Esophagus (tissue), 2 donors: ENCODE measurements around the gene TRIM23. TPM values are rescaled to one million over a fixed set of nuclear protein-coding genes. Genes with fewer than 3 reads are reported as not detected.

Experiments used
- H3K27ac ChIP-seq, 2 donors: one replicate each; pipeline ENCODE4 v1.5.1; 2013; ENCODE audit warnings: low read depth in 2 of 2, mild to moderate bottlenecking in 2 of 2, inconsistent platforms in 1 of 2, low read length in 1 of 2, moderate library complexity in 1 of 2
- H3K27me3 ChIP-seq, 2 donors: one replicate each; pipeline ENCODE4 v1.6.1; 2013; ENCODE audit warnings: low read length in 2 of 2, control low read depth in 1 of 2, mild to moderate bottlenecking in 1 of 2; ENCODE audit not compliant: insufficient read depth in 2 of 2, control insufficient read depth in 1 of 2
- H3K36me3 ChIP-seq, 2 donors: one replicate each; pipeline ENCODE4 v1.6.1; 2013; ENCODE audit warnings: low read length in 1 of 2; ENCODE audit not compliant: control insufficient read depth in 2 of 2, insufficient read depth in 2 of 2
- H3K4me1 ChIP-seq, 2 donors: one replicate each; pipeline ENCODE4 v1.6.1; 2013; ENCODE audit warnings: low read length in 1 of 2; ENCODE audit not compliant: control insufficient read depth in 2 of 2, insufficient read depth in 2 of 2
- H3K4me3 ChIP-seq, 2 donors: one replicate each; pipeline ENCODE4 v1.5.1; 2013; ENCODE audit warnings: low read length in 2 of 2, mild to moderate bottlenecking in 2 of 2, low read depth in 1 of 2, moderate library complexity in 1 of 2
- H3K9me3 ChIP-seq, 2 donors: one replicate each; pipeline ENCODE4 v1.6.1; 2013; ENCODE audit warnings: mild to moderate bottlenecking in 2 of 2, low read depth in 1 of 2, low read length in 1 of 2, moderate library complexity in 1 of 2; ENCODE audit not compliant: control insufficient read depth in 2 of 2, insufficient read depth in 1 of 2
- WGBS, 2 donors: extraction: QIAGEN DNeasy Blood & Tissue Kit; methylation state at CpG; one replicate each; pipeline ENCODE4 v1.1.7; 2013; 5-methylcytosine and 5-hydroxymethylcytosine counted together
- polyA plus RNA-seq, 2 donors: library from polyadenylated mRNA; stranded (reverse); fragments of 200-250 nt; gene quantifications; one replicate each; pipeline ENCODE4 v1.2.3, GENCODE V29; 2013
- donor health status: healthy with polysubstance abuse.
- donor health status: Bipolar disorder and iron deficiency.

TRIM23 gene
- polyA plus RNA-seq = 1 to 10 TPM; 1.9 to 2.7 TPM

DNA sequence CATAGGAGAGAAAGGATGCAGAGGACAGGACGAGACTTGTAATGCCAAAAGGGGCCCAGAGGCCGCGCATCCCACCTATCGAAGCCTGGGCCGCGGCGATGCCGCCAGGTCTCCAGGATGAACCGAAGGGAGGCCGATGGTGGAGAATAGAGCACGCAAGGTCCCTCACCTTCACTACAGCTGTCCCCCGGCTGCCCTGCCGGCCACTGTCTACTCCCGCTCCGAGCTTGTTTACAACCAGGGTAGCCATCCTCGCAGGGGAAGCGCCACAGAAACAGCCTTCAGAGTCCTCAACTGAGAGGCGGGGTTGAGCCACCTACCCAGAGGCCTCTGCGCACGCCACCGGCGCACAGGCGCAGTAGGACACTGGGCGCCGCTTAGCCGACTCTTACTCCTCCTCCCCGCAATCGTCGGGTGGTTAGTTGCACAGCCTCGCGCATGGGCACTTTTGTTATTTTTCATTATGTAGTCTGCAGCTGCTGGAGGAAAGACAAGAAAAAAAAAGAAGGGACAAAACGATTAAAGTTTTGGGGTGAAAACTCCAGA is at the start of gene TRIM23:
Gene TRIM23 (minus strand): TSS at position 309 of the 546 bp plus-strand sequence. CDS start 59 bp downstream, at position 250.
- no peaks in the 10 kb centered on the region for H3K9me3 ChIP-seq
- 0% methylated on average over 32 of the region's 32 CpGs for WGBS, 2 donors
- no peaks in the 10 kb centered on the region for H3K4me1 ChIP-seq
- no peaks in the 10 kb centered on the region for H3K36me3 ChIP-seq
- H3K4me3 ChIP-seq = peak within 1 kb of the TSS; percentile 88 to 100
- peak within 1 kb of the TSS; percentile 71 to 92 for H3K27ac ChIP-seq
- no peaks in the 10 kb centered on the region for H3K27me3 ChIP-seq

DNA sequence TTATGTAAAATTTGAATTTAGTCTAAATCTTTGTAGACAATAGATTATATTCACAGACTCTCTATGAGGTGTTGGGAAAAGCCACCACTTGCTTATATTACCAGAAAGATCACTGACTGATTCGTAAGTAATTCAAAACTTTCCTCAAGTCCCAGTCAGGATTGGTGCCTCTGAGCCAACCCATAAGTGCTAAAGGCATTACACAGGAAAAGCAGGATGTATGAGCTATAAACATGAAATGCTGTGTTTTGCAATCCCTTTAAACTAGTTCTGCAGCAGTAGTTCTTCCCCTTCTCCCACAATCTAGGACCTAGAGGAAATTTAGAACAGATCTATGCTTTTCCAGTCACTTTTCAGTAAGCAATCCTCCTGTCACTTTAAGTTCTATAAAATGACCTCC is 48.7 kb upstream of the TRIM23 start:
- H3K27me3 ChIP-seq = no peaks in the 10 kb centered on the region
- H3K4me1 ChIP-seq = no peaks in the 10 kb centered on the region
- no peak overlapping the region for H3K4me3 ChIP-seq
- WGBS, 2 donors = 66 to 74% methylated on average over 1 of the region's 1 CpG
- no peaks in the 10 kb centered on the region for H3K9me3 ChIP-seq
- no peak overlapping the region for H3K27ac ChIP-seq
- no peaks in the 10 kb centered on the region for H3K36me3 ChIP-seq

DNA sequence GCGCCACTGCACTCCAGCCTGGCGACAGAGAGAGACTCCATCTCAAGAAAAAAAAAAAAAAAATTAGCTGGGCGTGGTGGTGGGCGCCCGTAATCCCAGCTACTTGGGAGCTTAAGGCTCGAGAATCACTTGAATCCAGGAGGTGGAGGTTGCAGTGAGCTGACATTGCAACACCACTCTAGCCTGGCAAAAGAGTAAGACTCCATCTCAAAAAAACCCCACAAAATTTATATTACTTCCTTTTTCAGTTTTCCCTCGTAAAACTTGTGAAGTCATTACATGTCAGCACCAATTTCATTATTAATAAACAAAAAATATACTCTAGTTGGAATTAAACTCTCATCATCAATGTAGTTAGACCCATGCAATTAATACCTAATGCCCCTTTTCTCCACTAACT is 44.6 kb upstream of the TRIM23 start:
- Histone ChIP-seq H3K4me1 (no peaks in the 10 kb centered on the region), H3K36me3 (no peaks in the 10 kb centered on the region), H3K27me3 (no peaks in the 10 kb centered on the region), H3K27ac (no peak overlapping the region), H3K9me3 (no peaks in the 10 kb centered on the region), H3K4me3 (no peak overlapping the region)
- 79 to 92% methylated on average over 7 of the region's 7 CpGs for WGBS, 2 donors

DNA sequence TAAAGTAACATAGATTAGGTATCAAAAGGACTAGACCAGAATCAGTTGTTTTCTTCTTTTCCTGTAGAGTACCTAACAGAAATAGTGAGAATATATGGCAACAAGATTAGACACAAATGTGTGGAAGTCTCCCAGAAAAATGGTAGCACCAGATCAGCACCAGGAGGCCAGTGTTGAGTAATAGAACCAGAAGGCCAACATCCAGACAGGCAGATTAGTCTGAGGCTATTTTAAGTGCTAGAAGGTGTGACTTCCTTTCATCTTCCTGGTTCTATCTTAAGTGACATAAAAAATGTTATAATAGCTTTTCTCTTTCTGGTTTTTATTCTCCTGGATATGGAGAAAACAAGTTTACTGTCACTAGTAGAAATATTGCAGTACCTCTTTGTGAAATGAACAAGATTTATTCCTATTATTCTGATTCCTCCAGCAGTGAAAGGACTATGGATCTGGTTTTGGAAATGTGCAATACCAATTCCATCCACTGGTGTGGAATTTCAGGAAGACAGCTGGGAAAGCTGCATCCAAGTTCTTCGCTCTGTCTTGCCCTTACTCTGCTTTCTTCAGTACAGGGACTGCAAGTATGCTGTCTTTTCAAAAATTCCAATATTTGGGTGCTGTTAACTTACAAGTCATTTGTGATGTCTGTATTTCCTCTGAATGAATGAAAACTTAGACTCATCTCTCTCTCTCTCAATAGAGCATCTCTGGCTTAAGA is 39.8 kb upstream of the TRIM23 start:
- WGBS, 2 donors = 93 to 96% methylated on average over 1 of the region's 1 CpG
- Histone ChIP-seq H3K4me3 (no peak overlapping the region), H3K27me3 (no peaks in the 10 kb centered on the region), H3K27ac (no peak overlapping the region), H3K4me1 (no peaks in the 10 kb centered on the region), H3K9me3 (no peaks in the 10 kb centered on the region), H3K36me3 (no peaks in the 10 kb centered on the region)

DNA sequence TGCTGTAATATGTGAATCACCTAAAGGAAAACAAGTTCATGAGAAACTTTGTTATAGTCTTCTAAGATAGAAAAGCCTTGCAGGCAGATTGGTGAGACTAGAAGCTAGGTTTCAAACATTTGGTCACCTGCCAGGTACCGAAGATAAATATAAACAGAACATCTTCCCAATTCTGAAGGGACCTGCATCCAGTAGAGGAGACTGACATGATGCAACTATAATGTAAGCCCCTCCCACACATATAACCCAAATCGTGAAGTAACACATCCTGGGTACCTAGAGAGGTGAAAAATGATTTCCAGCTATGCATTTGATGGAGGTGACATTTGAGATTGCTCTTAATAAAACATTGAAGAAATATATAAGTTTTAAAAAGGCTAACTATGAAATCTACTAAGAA is 30.6 kb upstream of the TRIM23 start:
- 85 to 86% methylated on average over 2 of the region's 2 CpGs for WGBS, 2 donors
- Histone ChIP-seq H3K4me3 (no peak overlapping the region), H3K36me3 (peaks cover 0 to 4% of the 10 kb centered on the region in 2 donors), H3K27ac (no peak overlapping the region), H3K9me3 (no peaks in the 10 kb centered on the region), H3K4me1 (no peaks in the 10 kb centered on the region), H3K27me3 (no peaks in the 10 kb centered on the region)

DNA sequence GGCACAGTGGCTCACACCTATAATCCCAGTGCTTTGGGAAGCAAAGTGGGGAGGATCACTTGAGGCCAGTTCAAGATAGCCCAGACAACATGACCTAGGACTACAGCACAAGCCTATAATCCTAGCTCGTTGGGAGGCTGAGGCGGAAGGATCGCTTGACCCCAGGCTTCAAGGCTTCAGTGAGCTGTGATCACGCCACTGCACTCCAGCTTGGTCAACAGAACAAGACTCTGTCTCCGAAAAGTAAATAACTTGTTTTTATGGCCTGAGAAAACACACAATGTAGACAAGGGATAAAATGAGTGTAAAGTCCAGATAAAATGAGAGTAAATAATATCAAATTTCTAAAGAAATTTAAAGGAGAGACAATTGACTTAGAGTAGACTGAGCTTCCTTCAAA is 27.0 kb upstream of the TRIM23 start:
- WGBS, 2 donors = 74 to 81% methylated on average over 5 of the region's 5 CpGs
- Histone ChIP-seq H3K27me3 (no peaks in the 10 kb centered on the region), H3K4me3 (no peak overlapping the region), H3K9me3 (no peaks in the 10 kb centered on the region), H3K36me3 (peaks cover 0 to 2% of the 10 kb centered on the region in 2 donors), H3K4me1 (no peaks in the 10 kb centered on the region), H3K27ac (no peak overlapping the region)

DNA sequence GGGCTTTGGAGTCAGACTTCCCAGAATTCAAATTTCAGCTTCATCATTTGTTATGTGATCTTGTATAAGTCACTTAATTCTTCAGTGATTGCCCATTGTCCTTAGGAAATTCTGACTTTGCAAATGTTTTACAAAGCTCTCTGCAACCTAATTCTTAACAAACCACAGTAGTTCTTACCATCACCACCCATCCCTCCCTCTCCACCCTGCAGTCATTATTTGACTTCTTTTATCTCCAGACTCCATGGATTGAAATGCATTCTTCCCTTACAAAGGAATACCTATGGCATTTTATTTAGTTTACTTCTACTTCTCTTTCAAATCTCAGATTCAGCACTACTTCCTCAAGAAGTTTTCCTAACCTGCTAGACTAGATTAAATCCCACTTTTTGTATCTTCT is 23.8 kb upstream of the TRIM23 start:
- no peak overlapping the region for H3K27ac ChIP-seq
- H3K9me3 ChIP-seq = no peaks in the 10 kb centered on the region
- no peak overlapping the region for H3K4me3 ChIP-seq
- no peaks in the 10 kb centered on the region for H3K27me3 ChIP-seq
- H3K4me1 ChIP-seq = no peaks in the 10 kb centered on the region
- peaks cover 0 to 2% of the 10 kb centered on the region in 2 donors for H3K36me3 ChIP-seq

DNA sequence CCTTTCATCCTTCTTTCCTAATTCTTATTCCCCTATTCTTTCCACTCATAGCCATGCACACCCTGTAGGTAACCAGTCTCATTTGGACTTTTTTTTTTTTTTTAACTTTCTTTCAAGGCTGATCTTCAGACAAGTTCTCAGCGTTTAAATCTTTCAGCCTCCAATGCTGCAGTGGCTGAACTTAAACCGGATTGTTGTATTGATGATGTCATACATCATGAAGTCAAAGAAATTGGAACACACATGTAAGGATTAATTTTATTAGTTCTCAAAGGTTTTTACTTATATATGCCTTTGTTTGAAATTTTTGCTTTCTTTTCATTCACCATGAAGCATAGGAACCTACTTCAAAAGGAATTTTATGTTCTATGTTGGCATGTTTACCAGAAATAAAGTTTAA is 22.8 kb upstream of the TRIM23 start:
- WGBS, 2 donors = 69 to 71% methylated on average over 2 of the region's 2 CpGs
- peaks cover 0 to 2% of the 10 kb centered on the region in 2 donors for H3K36me3 ChIP-seq
- no peaks in the 10 kb centered on the region for H3K4me1 ChIP-seq
- H3K27ac ChIP-seq = no peak overlapping the region
- H3K27me3 ChIP-seq = no peaks in the 10 kb centered on the region
- H3K4me3 ChIP-seq = no peak overlapping the region
- no peaks in the 10 kb centered on the region for H3K9me3 ChIP-seq

DNA sequence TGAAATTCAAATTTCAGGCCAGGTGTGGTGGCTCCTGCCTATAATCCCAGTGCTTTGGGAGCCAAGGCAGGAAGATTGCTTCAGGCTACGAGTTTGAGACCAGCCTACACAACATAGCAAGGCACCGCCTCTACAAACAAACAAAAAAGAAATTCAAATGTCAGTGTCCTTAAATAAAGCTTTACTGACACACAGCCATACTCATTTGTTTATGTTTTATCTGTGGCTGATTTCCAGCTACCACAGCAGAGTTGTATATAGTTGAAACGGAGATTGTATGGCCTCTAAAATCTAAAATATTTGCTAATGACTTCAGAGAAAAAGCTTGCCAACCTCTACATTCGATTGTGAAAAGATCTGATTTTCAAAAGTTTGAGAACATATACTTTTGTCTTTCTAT is 16.1 kb upstream of the TRIM23 start:
- no peaks in the 10 kb centered on the region for H3K4me1 ChIP-seq
- no peaks in the 10 kb centered on the region for H3K27me3 ChIP-seq
- H3K27ac ChIP-seq = no peak overlapping the region
- no peak overlapping the region for H3K4me3 ChIP-seq
- H3K36me3 ChIP-seq = peaks cover 0 to 3% of the 10 kb centered on the region in 2 donors
- WGBS, 2 donors = 90% methylated on average over 4 of the region's 4 CpGs
- H3K9me3 ChIP-seq = no peaks in the 10 kb centered on the region

DNA sequence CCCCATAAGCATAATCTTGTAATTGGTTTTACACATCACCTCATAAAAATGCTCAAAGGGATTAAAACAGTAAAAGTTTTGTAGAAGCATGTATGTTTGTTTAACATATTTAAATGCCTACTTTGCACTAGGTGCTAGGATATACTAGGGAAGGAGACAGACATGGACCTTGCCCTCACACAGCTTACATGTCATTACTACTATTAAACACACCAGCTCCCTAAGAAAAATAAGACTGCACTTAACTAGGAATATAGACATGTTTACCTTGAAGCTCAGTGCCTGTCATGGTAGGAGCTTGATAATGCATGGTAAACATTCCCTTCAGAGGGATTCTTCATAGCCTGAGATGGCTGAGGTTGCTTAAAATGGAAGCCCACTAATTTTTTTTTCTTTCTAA is 6.8 kb upstream of the TRIM23 start:
- Histone ChIP-seq H3K4me1 (no peaks in the 10 kb centered on the region), H3K27ac (no peak overlapping the region), H3K4me3 (no peak overlapping the region), H3K27me3 (no peaks in the 10 kb centered on the region), H3K36me3 (no peaks in the 10 kb centered on the region), H3K9me3 (no peaks in the 10 kb centered on the region)
